K562 (cell line): Measurements from ENCODE around the gene GATB. TPM values are rescaled to one million over a fixed set of nuclear protein-coding genes. Genes with fewer than 3 reads are reported as not detected.

Source experiments
- ATAC-seq: fragments of 200-7000 bp; cut with Tn5 transposase; 3 replicates; pipeline ENCODE4 v1.9.1; 2020; ENCODE audit warnings: moderate library complexity
- BruUV-seq: library from RNA; stranded (reverse); fragments of 400-500 nt; replicated peaks from 2 replicates; lab custom pipeline; 2021; lab: Mats Ljungman, UMichigan
- CTCF ChIA-PET: fragments of 300-600 bp; formaldehyde crosslinking; extraction: SDS; loops from one replicate; lab custom pipeline; 2021; ENCODE audit warnings: low intra/inter-chr PET ratio; lab: Yijun Ruan, JAX
- POLR2A ChIA-PET: fragments of 300-600, 350-650 bp; sonication (Branson Sonifier 250); formaldehyde crosslinking; extraction: SDS; loops from one replicate; lab custom pipeline; 2021; ENCODE audit warnings: antibody characterized with exemption, inconsistent platforms; lab: Yijun Ruan, JAX
- DNase-seq, 4 experiments: peaks; one replicate each; pipeline versions ENCODE4 v3.0.0 to v3.0.0-alpha.2; 2011 to 2018; ENCODE audit warnings: low spot score in 3 of 4, mixed read lengths in 3 of 4; ENCODE audit errors: extremely low read depth in 1 of 4
- FAIRE-seq: peaks from 2 replicates; lab custom pipeline; 2011; peaks lifted over from hg19 to GRCh38; lab: Jason Lieb, UNC
- H2AFZ ChIP-seq: 2 replicates; pipeline ENCODE4 v1.6.0; 2011; ENCODE audit warnings: low read depth, low read length, control low read depth, inconsistent platforms
- H3K27ac ChIP-seq: fragments of 200-600 bp; 3 replicates; pipeline ENCODE4 v1.8.0; 2011; ENCODE audit warnings: low read depth, mild to moderate bottlenecking, control low read depth, inconsistent platforms, low read length, moderate library complexity, mixed read lengths; ENCODE audit errors: extremely low read depth
- H3K27me3 ChIP-seq, 2 experiments: fragments of 300-600 bp in 1 of 2; 2 replicates in 1 of 2; 3 replicates in 1 of 2; pipeline versions ENCODE4 v1.6.0 to v1.8.0; 2011; ENCODE audit warnings: inconsistent platforms in 2 of 2, low read length in 2 of 2, mild to moderate bottlenecking in 1 of 2, mixed read lengths in 1 of 2, moderate library complexity in 1 of 2; ENCODE audit not compliant: control insufficient read depth in 2 of 2, insufficient read depth in 2 of 2
- H3K36me3 ChIP-seq: fragments of 300-600 bp; 3 replicates; pipeline ENCODE4 v1.8.0; 2011; ENCODE audit warnings: mild to moderate bottlenecking, low read length, inconsistent platforms; ENCODE audit not compliant: control insufficient read depth, insufficient read depth
- H3K4me1 ChIP-seq, 2 experiments: fragments of 200-600 bp in 1 of 2; replicated peaks in 1 of 2; 2 replicates in 1 of 2; 3 replicates in 1 of 2; pipeline versions ENCODE4 v1.5.1 to v1.8.0; 2011; ENCODE audit warnings: inconsistent platforms in 2 of 2, low read length in 2 of 2, mild to moderate bottlenecking in 1 of 2, mixed read lengths in 1 of 2, moderate library complexity in 1 of 2; ENCODE audit not compliant: control insufficient read depth in 2 of 2, insufficient read depth in 2 of 2
- H3K4me2 ChIP-seq: 2 replicates; pipeline ENCODE4 v1.6.1; 2011; ENCODE audit warnings: low read length, control low read depth, inconsistent platforms, mixed read lengths; ENCODE audit not compliant: insufficient read depth
- H3K4me3 ChIP-seq: fragments of 200-600 bp; sonication (generic), shearing (Covaris generic); 2 replicates; pipeline ENCODE4 v1.5.1; 2016; ENCODE audit warnings: control low read depth, inconsistent platforms
- H3K79me2 ChIP-seq: fragments of 200-600 bp; 3 replicates; pipeline ENCODE4 v1.8.0; 2011; ENCODE audit warnings: low read length, inconsistent platforms; ENCODE audit not compliant: control insufficient read depth, insufficient read depth
- H3K9ac ChIP-seq, 2 experiments: 2 replicates each; pipeline versions ENCODE4 v1.6.0 to v1.6.1; 2011; ENCODE audit warnings: low read depth in 2 of 2, low read length in 2 of 2, control low read depth in 1 of 2, inconsistent platforms in 1 of 2, mild to moderate bottlenecking in 1 of 2, mixed read lengths in 1 of 2; ENCODE audit not compliant: insufficient read depth in 1 of 2
- H3K9me1 ChIP-seq: one replicate; pipeline ENCODE4 v1.6.0; 2011; ENCODE audit warnings: inconsistent platforms, mild to moderate bottlenecking, low read length, moderate library complexity; ENCODE audit not compliant: control insufficient read depth, insufficient read depth
- H3K9me3 ChIP-seq: replicated peaks from 2 replicates; pipeline ENCODE4 v1.5.1; 2011; ENCODE audit warnings: low read depth, low read length, inconsistent platforms; ENCODE audit not compliant: control insufficient read depth, insufficient read depth
- H4K20me1 ChIP-seq: replicated peaks from 2 replicates; pipeline ENCODE4 v1.6.1; 2011; ENCODE audit warnings: low read length, inconsistent platforms, mixed read lengths; ENCODE audit not compliant: control insufficient read depth, insufficient read depth
- ARID2 ChIP-seq: fragments of 450-650 bp; IDR thresholded peaks from 2 replicates; pipeline ENCODE4 v1.6.1; 2017; ENCODE audit warnings: antibody characterized with exemption, mild to moderate bottlenecking
- CEBPG ChIP-seq, 3 experiments: fragments of 200-800 bp in 1 of 3; sonication (Bioruptor generic) in 1 of 3; sonication (generic) in 1 of 3; formaldehyde crosslinking in 1 of 3; IDR thresholded peaks in 2 of 3; conservative IDR thresholded peaks in 1 of 3; 2 replicates each; pipeline versions ENCODE4 v1.6.1 to v1.8.0; 2016 to 2022; ENCODE audit warnings: missing compliant biosample characterization in 2 of 3, missing genetic modification characterization in 2 of 3, mild to moderate bottlenecking in 1 of 3, missing genetic modification reagents in 1 of 3
- DMBX1 ChIP-seq: fragments of 250-450 bp; sonication (Bioruptor Pico); IDR thresholded peaks from 2 replicates; pipeline ENCODE4 v1.8.0; 2022; ENCODE audit warnings: inconsistent platforms, mild to moderate bottlenecking, moderate library complexity, borderline replicate concordance
- PHF20 ChIP-seq: fragments of 450-650 bp; IDR thresholded peaks from 2 replicates; pipeline ENCODE4 v1.6.1; 2018; ENCODE audit not compliant: partially characterized antibody
- POLR3G ChIP-seq: IDR thresholded peaks from 2 replicates; pipeline ENCODE4 v1.6.1; 2011; ENCODE audit not compliant: insufficient read length, insufficient replicate concordance; ENCODE audit errors: extremely low read depth
- RBM15 ChIP-seq: fragments of 200-400 bp; formaldehyde crosslinking; IDR thresholded peaks from 2 replicates; pipeline ENCODE4 v1.6.1; 2018; ENCODE audit warnings: mild to moderate bottlenecking, low read length, moderate library complexity; ENCODE audit not compliant: insufficient read depth
- RBM34 ChIP-seq: fragments of 200-400 bp; formaldehyde crosslinking; IDR thresholded peaks from 2 replicates; pipeline ENCODE4 v1.6.1; 2018; ENCODE audit warnings: low read length, borderline replicate concordance; ENCODE audit not compliant: insufficient read depth
- RFX5 ChIP-seq: IDR thresholded peaks from 2 replicates; pipeline ENCODE4 v1.6.1; 2011; ENCODE audit warnings: low read depth, mild to moderate bottlenecking, improper control_type of control experiment, low read length
- SLC30A9 ChIP-seq: fragments of 250-450 bp; sonication (Bioruptor Pico); IDR thresholded peaks from 2 replicates; pipeline ENCODE4 v1.8.0; 2022; ENCODE audit warnings: mild to moderate bottlenecking, moderate library complexity
- TEAD4 ChIP-seq, 2 experiments: sonication (generic) in 1 of 2; formaldehyde crosslinking in 1 of 2; IDR thresholded peaks; 2 replicates each; pipeline versions ENCODE4 v1.6.1 to v1.8.0; 2012 to 2022; ENCODE audit warnings: borderline replicate concordance in 1 of 2, inconsistent platforms in 1 of 2, low read length in 1 of 2, mild to moderate bottlenecking in 1 of 2, missing genetic modification reagents in 1 of 2
- U2AF2 ChIP-seq: fragments of 200-400 bp; formaldehyde crosslinking; optimal IDR thresholded peaks from 2 replicates; pipeline ENCODE3; 2017; ENCODE audit warnings: low read depth, mild to moderate bottlenecking, low read length
- ZNF77 ChIP-seq: fragments of 250-450 bp; sonication (Bioruptor Pico); IDR thresholded peaks from 2 replicates; pipeline ENCODE4 v1.5.0; 2020
- WGBS: fragments of 100-300 bp; shearing (Covaris generic); methylation state at CpG from one replicate; pipeline ENCODE4 v1.1.6; 2016; ENCODE audit warnings: low coverage, mixed read lengths; ENCODE audit not compliant: insufficient coverage; ENCODE audit errors: missing lambda C conversion rate; 5-methylcytosine and 5-hydroxymethylcytosine counted together
- in situ Hi-C: fragments of 300-500 bp; cut with MboI; formaldehyde crosslinking; loops from 4 replicates; pipeline ENCODE4 v1.15.0; 2018; ENCODE audit warnings: inconsistent platforms, mixed read lengths
- intact Hi-C: fragments of 100-400 bp; cut with micrococcal nuclease; formaldehyde crosslinking; loops from 2 replicates; pipeline ENCODE4 v1.14.2; 2022
- polyA plus RNA-seq, 8 experiments: library from polyadenylated mRNA; depleted of rRNA in 4 of 8; stranded (reverse) in 5 of 8; unstranded in 3 of 8; fragments of >200 nt; fragmentation: Nextera tagmentation in 2 of 8; fragmentation: Illumina TruSeq in 1 of 8; extraction: Ambion mirVana in 2 of 8; extraction: Trizol in 1 of 8; gene quantifications; 2 replicates each; pipeline versions ENCODE4 v1.2.1 to v1.2.3, GENCODE V29; 2011 to 2014; ENCODE audit warnings: inconsistent platforms in 1 of 8, missing spikeins in 1 of 8
- total RNA-seq, 7 experiments: library from RNA; depleted of rRNA in 6 of 7; stranded (reverse); fragments of >200 nt in 6 of 7; fragmentation: Illumina TruSeq in 2 of 7; extraction: Trizol in 2 of 7; gene quantifications; 2 replicates each; pipeline versions ENCODE4 v1.2.1 to v1.2.3, GENCODE V29; 2011 to 2021; ENCODE audit warnings: low replicate concordance in 1 of 7
- TF ChIP-seq, protein P1 (sequence below): sonication (generic); formaldehyde crosslinking; IDR thresholded peaks from 2 replicates; pipeline ENCODE4 v1.8.0; 2022; ENCODE audit warnings: missing genetic modification reagents, mild to moderate bottlenecking, moderate library complexity, borderline replicate concordance

GATB gene
- total and polyA plus RNA-seq, 9 of the 15 experiments (the other 6 are each of a cell fraction or from before 2014, with no cell fraction given) = 15.3 to 31.8 (median 26.2) TPM

DNA sequence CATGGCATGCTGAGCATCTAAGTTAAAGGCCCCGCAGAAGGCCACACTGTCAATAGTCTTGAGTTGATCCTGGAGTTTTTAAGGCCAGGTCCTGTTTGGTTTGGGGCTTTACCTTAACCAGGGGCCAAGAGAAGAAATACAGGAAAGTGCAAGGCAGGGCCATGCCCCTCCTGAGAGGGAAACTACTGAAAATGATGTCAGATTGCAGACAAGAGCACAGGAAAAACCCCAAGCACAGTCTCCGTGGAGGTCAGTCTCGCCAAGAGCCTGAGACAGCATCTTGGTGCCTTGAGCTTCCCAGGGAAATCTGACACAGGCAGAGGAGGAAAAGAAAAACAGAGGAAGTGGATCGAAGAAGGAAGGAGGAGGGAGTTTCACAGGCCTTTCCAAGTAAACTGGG is 32.2 kb upstream of the GATB start:
- DNase-seq (no peak), FAIRE-seq (no peak), ATAC-seq (no peak)
- in situ Hi-C loops (no loop called here), intact Hi-C loops (no loop called here)
- POLR2A ChIA-PET = interaction anchor here (0.5 kb wide), 1 partner anchor 1313 kb away, joined by 3 read pairs; no protein-coding TSS in a partner anchor
- H3K27ac ChIP-seq = no peak overlapping the region
- TF ChIP-seq SLC30A9 (CRISPR knock-in tag) (no peak), TEAD4 (IDR thresholded peaks at IDR 0.05; ENCODE audit: low read length) (no peak), TEAD4 (CRISPR knock-in tag; IDR thresholded peaks at IDR 0.05; ENCODE audit: borderline replicate concordance) (no peak), ZNF77 (CRISPR knock-in tag) (no peak)
- no peaks in the 10 kb centered on the region for H3K79me2 ChIP-seq
- CTCF ChIA-PET = no interaction called here
- H3K4me1 ChIP-seq = no peaks in the 10 kb centered on the region
- H3K9me3 ChIP-seq = no peaks in the 10 kb centered on the region
- no peak overlapping the region for H3K4me2 ChIP-seq
- no peak overlapping the region for H3K4me3 ChIP-seq
- 0% methylated on average over 3 of the region's 4 CpGs for WGBS
- no peak overlapping the region for H3K9ac ChIP-seq
- H4K20me1 ChIP-seq = no peaks in the 10 kb centered on the region
- H3K36me3 ChIP-seq = no peaks in the 10 kb centered on the region
- no TSS peak for BruUV-seq
- no peaks in the 10 kb centered on the region for H3K9me1 ChIP-seq
- H2AFZ ChIP-seq = no peak overlapping the region
- peaks cover 0 to under 1% of the 10 kb centered on the region in 2 experiments; a peak in 1 of 5 replicates for H3K27me3 ChIP-seq

DNA sequence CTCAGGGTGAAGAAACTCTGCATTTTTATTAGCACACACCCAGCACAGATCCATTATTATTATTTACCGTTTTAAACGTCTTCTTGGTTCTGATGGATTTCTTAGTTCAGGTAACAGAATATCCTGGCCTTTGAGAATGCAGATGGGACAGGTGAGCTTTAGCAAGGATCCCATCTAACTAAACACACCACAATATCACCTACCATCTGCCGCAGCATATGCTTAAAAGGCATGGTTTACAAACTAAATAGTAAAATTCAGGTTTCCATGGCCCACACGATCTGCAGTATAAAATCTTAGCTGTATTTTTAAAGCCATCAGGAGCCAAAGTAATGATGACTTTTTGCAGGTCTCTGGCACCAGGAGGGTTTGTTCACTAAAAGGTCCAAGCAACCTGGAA is 31.7 kb upstream of the GATB start:
- Histone ChIP-seq H3K79me2 (no peaks in the 10 kb centered on the region), H3K9ac (no peak overlapping the region), H3K4me1 (no peaks in the 10 kb centered on the region), H3K27ac (no peak overlapping the region), H3K36me3 (no peaks in the 10 kb centered on the region), H3K27me3 (peaks cover 0 to 3% of the 10 kb centered on the region in 2 experiments; a peak in 2 of 5 replicates), H3K9me3 (no peaks in the 10 kb centered on the region), H3K4me3 (no peak overlapping the region), H3K4me2 (no peak overlapping the region), H4K20me1 (no peaks in the 10 kb centered on the region), H3K9me1 (no peaks in the 10 kb centered on the region), H2AFZ (no peak overlapping the region)
- CTCF ChIA-PET = no interaction called here
- FAIRE-seq (no peak), ATAC-seq (no peak), DNase-seq (no peak)
- WGBS = 0% methylated on average over 4 of the region's 4 CpGs
- in situ Hi-C loops (no loop called here), intact Hi-C loops (no loop called here)
- BruUV-seq = no TSS peak
- POLR2A ChIA-PET = interaction anchor here (0.5 kb wide), 1 partner anchor 1313 kb away, joined by 3 read pairs; no protein-coding TSS in a partner anchor
- no peak for TF ChIP-seq RFX5
- TF ChIP-seq, protein P1, sequence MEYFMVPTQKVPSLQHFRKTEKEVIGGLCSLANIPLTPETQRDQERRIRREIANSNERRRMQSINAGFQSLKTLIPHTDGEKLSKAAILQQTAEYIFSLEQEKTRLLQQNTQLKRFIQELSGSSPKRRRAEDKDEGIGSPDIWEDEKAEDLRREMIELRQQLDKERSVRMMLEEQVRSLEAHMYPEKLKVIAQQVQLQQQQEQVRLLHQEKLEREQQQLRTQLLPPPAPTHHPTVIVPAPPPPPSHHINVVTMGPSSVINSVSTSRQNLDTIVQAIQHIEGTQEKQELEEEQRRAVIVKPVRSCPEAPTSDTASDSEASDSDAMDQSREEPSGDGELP (CRISPR knock-in tag) = no peak
- no peak for TF ChIP-seq POLR3G
- TF ChIP-seq PHF20 = no peak
- no peak for TF ChIP-seq U2AF2
- TF ChIP-seq RBM15 = no peak
- no peak for TF ChIP-seq ARID2
- no peak for TF ChIP-seq CEBPG (CRISPR knock-in tag; IDR thresholded peaks at IDR 0.05)
- no peak for TF ChIP-seq CEBPG (tag; conservative IDR thresholded peaks at IDR 0.05 in 1 of 2, IDR thresholded peaks at IDR 0.05 in 1 of 2)
- TF ChIP-seq RBM34 = no peak
- no peak for TF ChIP-seq DMBX1 (CRISPR knock-in tag)
